ENCODE data around the gene OMA1. TPM values are rescaled to one million over a fixed set of nuclear protein-coding genes. Genes with fewer than 3 reads are reported as not detected.

The OMA1 gene
- total and polyA plus RNA-seq, 2 experiments from 2014 or later = 11.7 to 13.2 TPM

- no peak for DNase-seq (ENCODE audit: low read depth in 1 of 2, low spot score in 1 of 2)
- no peaks in the 10 kb centered on the region for H3K36me3 ChIP-seq
- no peak overlapping the region for H3K4me3 ChIP-seq
- no peak overlapping the region for H3K27ac ChIP-seq
- no peak for TF ChIP-seq CTCF (IDR thresholded peaks at IDR 0.05; ENCODE audit: low read depth, low read length)
- peaks cover 3% of the 10 kb centered on the region for H3K4me1 ChIP-seq (ENCODE audit: low read depth)
- H3K9me3 ChIP-seq (ENCODE audit: low read depth) = no peaks in the 10 kb centered on the region
- H3K27me3 ChIP-seq = no peaks in the 10 kb centered on the region
Observed at GRCh38 chr1:58436615-58437297, 109.8 kb downstream of the OMA1 start.

- no peaks in the 10 kb centered on the region for H3K27me3 ChIP-seq
- H3K9me3 ChIP-seq (ENCODE audit: low read depth) = no peaks in the 10 kb centered on the region
- H3K27ac ChIP-seq = no peak overlapping the region
- no peak for DNase-seq (ENCODE audit: low read depth in 1 of 2, low spot score in 1 of 2)
- no peaks in the 10 kb centered on the region for H3K4me1 ChIP-seq (ENCODE audit: low read depth)
- TF ChIP-seq CTCF (IDR thresholded peaks at IDR 0.05; ENCODE audit: low read depth, low read length) = no peak
- no peaks in the 10 kb centered on the region for H3K36me3 ChIP-seq
- H3K4me3 ChIP-seq = no peak overlapping the region
Observed at GRCh38 chr1:58435376-58435775, 111.2 kb downstream of the OMA1 start.

- H3K27me3 ChIP-seq = no peaks in the 10 kb centered on the region
- no peak for TF ChIP-seq CTCF (IDR thresholded peaks at IDR 0.05; ENCODE audit: low read depth, low read length)
- H3K27ac ChIP-seq = no peak overlapping the region
- no peak overlapping the region for H3K4me3 ChIP-seq
- no peaks in the 10 kb centered on the region for H3K4me1 ChIP-seq (ENCODE audit: low read depth)
- no peaks in the 10 kb centered on the region for H3K9me3 ChIP-seq (ENCODE audit: low read depth)
- no peaks in the 10 kb centered on the region for H3K36me3 ChIP-seq
- no peak for DNase-seq (ENCODE audit: low read depth in 1 of 2, low spot score in 1 of 2)
Observed at GRCh38 chr1:58434607-58435006, 111.9 kb downstream of the OMA1 start.

- TF ChIP-seq CTCF (IDR thresholded peaks at IDR 0.05; ENCODE audit: low read depth, low read length) = no peak
Observed at GRCh38 chr1:58434181-58434580, 112.3 kb downstream of the OMA1 start.

GRCh38 chr1:58432851-58433668 is 113.5 kb downstream of the OMA1 start:
- no peak overlapping the region for H3K4me3 ChIP-seq
- H3K27me3 ChIP-seq = no peaks in the 10 kb centered on the region
- H3K4me1 ChIP-seq (ENCODE audit: low read depth) = no peaks in the 10 kb centered on the region
- H3K9me3 ChIP-seq (ENCODE audit: low read depth) = no peaks in the 10 kb centered on the region
- DNase-seq (ENCODE audit: low read depth in 1 of 2, low spot score in 1 of 2) = peak; percentile 17 to 95
- no peaks in the 10 kb centered on the region for H3K36me3 ChIP-seq
- no peak overlapping the region for H3K27ac ChIP-seq
- no peak for TF ChIP-seq CTCF (IDR thresholded peaks at IDR 0.05; ENCODE audit: low read depth, low read length)

More at GRCh38 chr1:58434181-58434580, 112.3 kb downstream of the OMA1 start:
- no peaks in the 10 kb centered on the region for H3K27me3 ChIP-seq
- no peak overlapping the region for H3K4me3 ChIP-seq
- no peaks in the 10 kb centered on the region for H3K36me3 ChIP-seq
- no peak for DNase-seq (ENCODE audit: low read depth in 1 of 2, low spot score in 1 of 2)
- no peaks in the 10 kb centered on the region for H3K4me1 ChIP-seq (ENCODE audit: low read depth)
- no peaks in the 10 kb centered on the region for H3K9me3 ChIP-seq (ENCODE audit: low read depth)
- no peak overlapping the region for H3K27ac ChIP-seq

All from cardiac muscle cell (in vitro differentiated cells and primary cell).